HCT116 (cell line): ENCODE results near the gene SMS. TPM values are rescaled to one million over a fixed set of nuclear protein-coding genes. Genes with fewer than 3 reads are reported as not detected.

ENCODE experiments used
- ATAC-seq: fragments of 200-7000 bp; cut with Tn5 transposase; 2 replicates; pipeline ENCODE4 v1.9.1; 2020; ENCODE audit warnings: mild to moderate bottlenecking, moderate library complexity
- BruUV-seq: library from RNA; stranded (reverse); fragments of 400-500 nt; replicated peaks from 2 replicates; lab custom pipeline; 2021; lab: Mats Ljungman, UMichigan
- CTCF ChIA-PET: fragments of 300-600 bp; sonication (Branson Sonifier 250); formaldehyde crosslinking; loops from one replicate; lab custom pipeline; 2021; ENCODE audit warnings: antibody characterized with exemption; lab: Charles Lee
- POLR2A ChIA-PET: fragments of 300-600, 350-600 bp; sonication (Branson Sonifier 250); formaldehyde crosslinking; loops from one replicate; lab custom pipeline; 2021; ENCODE audit warnings: antibody characterized with exemption; lab: Charles Lee
- RAD21 ChIA-PET, 2 experiments: fragments of 300-600 bp; sonication (Branson Sonifier 250); formaldehyde crosslinking; loops; one replicate each; lab custom pipeline; 2023; ENCODE audit warnings: low total read pairs in 2 of 2; ENCODE audit not compliant: uncharacterized antibody in 2 of 2, unreplicated experiment in 2 of 2, low non-redundant PET in 1 of 2; lab: Charles Lee
- DNase-seq: peaks from one replicate; pipeline ENCODE4 v3.0.0-alpha.2; 2010; ENCODE audit warnings: low read depth, low spot score
- H2AFZ ChIP-seq: fragments of 200-600 bp; shearing (Covaris generic), sonication (generic); 2 replicates; pipeline ENCODE4 v1.6.1; 2017; ENCODE audit warnings: low read depth, mixed run types, mixed read lengths, antibody characterized with exemption, low read length; ENCODE audit not compliant: poor library complexity, severe bottlenecking
- H3K27ac ChIP-seq: 2 replicates; pipeline ENCODE4 v1.5.1; 2012; ENCODE audit warnings: low read depth, low read length
- H3K27me3 ChIP-seq: fragments of 200-600 bp; sonication (generic); 2 replicates; pipeline ENCODE4 v1.6.1; 2016; ENCODE audit warnings: mixed run types, low read length, mixed read lengths; ENCODE audit not compliant: insufficient read depth
- H3K36me3 ChIP-seq, 2 experiments: fragments of 200-500 bp in 1 of 2; fragments of 200-600 bp in 1 of 2; sonication (Bioruptor generic) in 1 of 2; sonication (generic) in 1 of 2; 2 replicates each; pipeline versions ENCODE4 v1.5.1 to v1.6.1; 2014 to 2016; ENCODE audit warnings: low read length in 2 of 2, inconsistent platforms in 1 of 2, mixed read lengths in 1 of 2, mixed run types in 1 of 2; ENCODE audit not compliant: insufficient read depth in 2 of 2, control insufficient read depth in 1 of 2
- H3K4me1 ChIP-seq, 2 experiments: fragments of 200-600 bp in 1 of 2; sonication (generic) in 1 of 2; 2 replicates each; pipeline versions ENCODE4 v1.5.1 to v1.6.1; 2012 to 2017; ENCODE audit warnings: low read length in 2 of 2, inconsistent platforms in 1 of 2, mild to moderate bottlenecking in 1 of 2, mixed read lengths in 1 of 2, mixed run types in 1 of 2, moderate library complexity in 1 of 2; ENCODE audit not compliant: insufficient read depth in 2 of 2, control insufficient read depth in 1 of 2
- H3K4me2 ChIP-seq: fragments of 200-600 bp; sonication (generic); 2 replicates; pipeline ENCODE4 v1.6.1; 2017; ENCODE audit warnings: mixed run types, low read length, mixed read lengths
- H3K4me3 ChIP-seq, 2 experiments: fragments of 200-600 bp in 1 of 2; sonication (generic) in 1 of 2; replicated peaks in 1 of 2; 2 replicates each; pipeline ENCODE4 v1.5.1; 2011 to 2016; ENCODE audit warnings: low read length in 2 of 2, control low read depth in 1 of 2, low read depth in 1 of 2, mild to moderate bottlenecking in 1 of 2, mixed read lengths in 1 of 2, mixed run types in 1 of 2
- H3K79me2 ChIP-seq: fragments of 200-600 bp; sonication (generic); 2 replicates; pipeline ENCODE4 v1.6.1; 2017; ENCODE audit warnings: mild to moderate bottlenecking, mixed run types, low read length, moderate library complexity, mixed read lengths; ENCODE audit not compliant: insufficient read depth
- H3K9ac ChIP-seq: fragments of 200-600 bp; sonication (generic); 2 replicates; pipeline ENCODE4 v1.6.1; 2016; ENCODE audit warnings: low read length, mixed read lengths
- H3K9me2 ChIP-seq: fragments of 200-600 bp; sonication (generic), shearing (Covaris generic); 2 replicates; pipeline ENCODE4 v1.6.1; 2017; ENCODE audit warnings: mixed run types, mild to moderate bottlenecking, moderate library complexity; ENCODE audit not compliant: insufficient read depth
- H3K9me3 ChIP-seq, 2 experiments: fragments of 200-500 bp in 1 of 2; fragments of 200-600 bp in 1 of 2; sonication (Bioruptor generic) in 1 of 2; sonication (generic) in 1 of 2; 2 replicates each; pipeline ENCODE4 v1.6.1; 2014 to 2017; ENCODE audit warnings: low read length in 2 of 2, mixed read lengths in 2 of 2, inconsistent platforms in 1 of 2, low read depth in 1 of 2, mild to moderate bottlenecking in 1 of 2, mixed run types in 1 of 2, moderate library complexity in 1 of 2; ENCODE audit not compliant: control insufficient read depth in 1 of 2, insufficient read depth in 1 of 2
- H4K20me1 ChIP-seq: fragments of 200-600 bp; sonication (generic), shearing (Covaris generic); 2 replicates; pipeline ENCODE4 v1.6.1; 2017; ENCODE audit warnings: mixed run types, mild to moderate bottlenecking, moderate library complexity; ENCODE audit not compliant: insufficient read depth
- ELF1 ChIP-seq: IDR thresholded peaks from 2 replicates; pipeline ENCODE4 v1.6.1; 2012; ENCODE audit warnings: low read depth, borderline replicate concordance
- EZH2 ChIP-seq: fragments of 200-600 bp; sonication (generic); IDR thresholded peaks from 2 replicates; pipeline ENCODE4 v1.6.1; 2017; ENCODE audit warnings: antibody characterized with exemption, mixed run types
- EZH2phosphoT487 ChIP-seq: fragments of 200-600 bp; IDR thresholded peaks from 2 replicates; pipeline ENCODE4 v1.6.1; 2018; ENCODE audit warnings: antibody characterized with exemption, borderline replicate concordance
- POLR2AphosphoS5 ChIP-seq: IDR thresholded peaks from 2 replicates; pipeline ENCODE4 v1.6.1; 2011; ENCODE audit warnings: mild to moderate bottlenecking, low read depth, low read length, moderate library complexity
- RAD21 ChIP-seq: IDR thresholded peaks from 2 replicates; pipeline ENCODE4 v1.6.1; 2012; ENCODE audit warnings: low read depth, mild to moderate bottlenecking
- ZNF274 ChIP-seq: fragments of 200-500 bp; sonication (Bioruptor generic); IDR thresholded peaks from 2 replicates; pipeline ENCODE4 v1.6.1; 2014; ENCODE audit warnings: mild to moderate bottlenecking, low read depth, low read length, inconsistent platforms
- intact Hi-C: fragments of 100-400 bp; cut with micrococcal nuclease; formaldehyde crosslinking; loops from 2 replicates; pipeline ENCODE4 v1.10.0; 2022
- total RNA-seq: library from RNA; stranded (reverse); gene quantifications from one replicate; pipeline ENCODE4 v1.2.1, GENCODE V29; 2021; ENCODE audit not compliant: unreplicated experiment
- TF ChIP-seq, protein P1 (sequence below), 3 experiments: fragments of 200-600 bp in 1 of 3; sonication (generic) in 1 of 3; IDR thresholded peaks in 2 of 3; conservative IDR thresholded peaks in 1 of 3; 2 replicates each; pipeline ENCODE4 v1.5.1; 2012 to 2017; ENCODE audit warnings: low read depth in 2 of 3, low read length in 2 of 3, antibody characterized with exemption in 1 of 3, borderline replicate concordance in 1 of 3, control low read depth in 1 of 3, mild to moderate bottlenecking in 1 of 3, mixed read lengths in 1 of 3, mixed run types in 1 of 3, moderate library complexity in 1 of 3; ENCODE audit not compliant: insufficient read depth in 1 of 3
- TF ChIP-seq, protein P2 (sequence below): IDR thresholded peaks from 2 replicates; pipeline ENCODE4 v1.6.1; 2011; ENCODE audit warnings: mild to moderate bottlenecking, low read length, moderate library complexity; ENCODE audit not compliant: insufficient replicate concordance; ENCODE audit errors: extremely low read depth
- TF ChIP-seq, protein P3 (sequence below): IDR thresholded peaks from 2 replicates; pipeline ENCODE4 v1.6.1; 2012; ENCODE audit warnings: low read depth

Gene SMS
- total RNA-seq, 1 experiment from 2014 or later, result 164 TPM

DNA sequence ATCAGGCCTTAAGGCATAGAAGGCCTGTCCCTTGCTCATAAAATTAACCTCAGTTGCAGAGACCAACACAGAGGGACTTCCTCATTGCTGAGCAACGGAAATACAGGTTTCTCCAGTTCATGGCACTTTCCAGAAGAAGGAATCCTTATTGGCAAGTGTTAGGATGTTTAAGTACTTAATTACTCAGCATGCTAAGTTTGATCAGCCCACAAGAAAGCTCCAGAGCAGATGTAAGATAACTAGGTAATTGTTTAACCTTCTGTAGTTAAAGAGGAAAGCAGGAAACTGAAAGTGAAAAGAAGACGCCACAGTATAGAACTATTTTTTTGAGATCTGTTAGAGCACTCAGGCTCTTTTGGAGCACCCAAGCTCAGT, 33.5 kb downstream of the SMS start:
- Histone ChIP-seq H3K9me2 (no peaks in the 10 kb centered on the region), H3K27ac (no peak overlapping the region), H3K36me3 (peaks cover 12 to 26% of the 10 kb centered on the region in 2 experiments; a peak in 2 of 4 replicates), H3K79me2 (peaks cover 42% of the 10 kb centered on the region), H4K20me1 (no peaks in the 10 kb centered on the region), H3K4me3 (no peak overlapping the region), H3K9me3 (no peaks in the 10 kb centered on the region), H3K27me3 (no peaks in the 10 kb centered on the region), H2AFZ (no peak overlapping the region)
- ATAC-seq (no peak), DNase-seq (no peak)
- no TSS peak for BruUV-seq
- intact Hi-C loops, result loop anchor here (10.0 kb wide), 1 partner anchor 1449 kb away; no protein-coding TSS in a partner anchor
- POLR2A ChIA-PET, result no interaction called here
- RAD21 ChIA-PET, result no interaction called here
- CTCF ChIA-PET, result interaction anchor here (1.6 kb wide), 1 partner anchor 11 kb away, joined by 5 read pairs; no protein-coding TSS in a partner anchor
- TF ChIP-seq EZH2phosphoT487, result no peak
- no peak for TF ChIP-seq ELF1
- no peak for TF ChIP-seq POLR2AphosphoS5
- no peak for TF ChIP-seq EZH2
- no peak for TF ChIP-seq ZNF274
- TF ChIP-seq, protein P1, sequence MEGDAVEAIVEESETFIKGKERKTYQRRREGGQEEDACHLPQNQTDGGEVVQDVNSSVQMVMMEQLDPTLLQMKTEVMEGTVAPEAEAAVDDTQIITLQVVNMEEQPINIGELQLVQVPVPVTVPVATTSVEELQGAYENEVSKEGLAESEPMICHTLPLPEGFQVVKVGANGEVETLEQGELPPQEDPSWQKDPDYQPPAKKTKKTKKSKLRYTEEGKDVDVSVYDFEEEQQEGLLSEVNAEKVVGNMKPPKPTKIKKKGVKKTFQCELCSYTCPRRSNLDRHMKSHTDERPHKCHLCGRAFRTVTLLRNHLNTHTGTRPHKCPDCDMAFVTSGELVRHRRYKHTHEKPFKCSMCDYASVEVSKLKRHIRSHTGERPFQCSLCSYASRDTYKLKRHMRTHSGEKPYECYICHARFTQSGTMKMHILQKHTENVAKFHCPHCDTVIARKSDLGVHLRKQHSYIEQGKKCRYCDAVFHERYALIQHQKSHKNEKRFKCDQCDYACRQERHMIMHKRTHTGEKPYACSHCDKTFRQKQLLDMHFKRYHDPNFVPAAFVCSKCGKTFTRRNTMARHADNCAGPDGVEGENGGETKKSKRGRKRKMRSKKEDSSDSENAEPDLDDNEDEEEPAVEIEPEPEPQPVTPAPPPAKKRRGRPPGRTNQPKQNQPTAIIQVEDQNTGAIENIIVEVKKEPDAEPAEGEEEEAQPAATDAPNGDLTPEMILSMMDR (IDR thresholded peaks at IDR 0.05 in 2 of 3, conservative IDR thresholded peaks at IDR 0.05 in 1 of 3; ENCODE audit: borderline replicate concordance in 1 of 3, insufficient read depth in 1 of 3, low read depth in 2 of 3, low read length in 2 of 3), result no peak
- TF ChIP-seq RAD21, result no peak
- TF ChIP-seq, protein P2, sequence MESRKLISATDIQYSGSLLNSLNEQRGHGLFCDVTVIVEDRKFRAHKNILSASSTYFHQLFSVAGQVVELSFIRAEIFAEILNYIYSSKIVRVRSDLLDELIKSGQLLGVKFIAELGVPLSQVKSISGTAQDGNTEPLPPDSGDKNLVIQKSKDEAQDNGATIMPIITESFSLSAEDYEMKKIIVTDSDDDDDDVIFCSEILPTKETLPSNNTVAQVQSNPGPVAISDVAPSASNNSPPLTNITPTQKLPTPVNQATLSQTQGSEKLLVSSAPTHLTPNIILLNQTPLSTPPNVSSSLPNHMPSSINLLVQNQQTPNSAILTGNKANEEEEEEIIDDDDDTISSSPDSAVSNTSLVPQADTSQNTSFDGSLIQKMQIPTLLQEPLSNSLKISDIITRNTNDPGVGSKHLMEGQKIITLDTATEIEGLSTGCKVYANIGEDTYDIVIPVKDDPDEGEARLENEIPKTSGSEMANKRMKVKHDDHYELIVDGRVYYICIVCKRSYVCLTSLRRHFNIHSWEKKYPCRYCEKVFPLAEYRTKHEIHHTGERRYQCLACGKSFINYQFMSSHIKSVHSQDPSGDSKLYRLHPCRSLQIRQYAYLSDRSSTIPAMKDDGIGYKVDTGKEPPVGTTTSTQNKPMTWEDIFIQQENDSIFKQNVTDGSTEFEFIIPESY, result no peak
- TF ChIP-seq, protein P3, sequence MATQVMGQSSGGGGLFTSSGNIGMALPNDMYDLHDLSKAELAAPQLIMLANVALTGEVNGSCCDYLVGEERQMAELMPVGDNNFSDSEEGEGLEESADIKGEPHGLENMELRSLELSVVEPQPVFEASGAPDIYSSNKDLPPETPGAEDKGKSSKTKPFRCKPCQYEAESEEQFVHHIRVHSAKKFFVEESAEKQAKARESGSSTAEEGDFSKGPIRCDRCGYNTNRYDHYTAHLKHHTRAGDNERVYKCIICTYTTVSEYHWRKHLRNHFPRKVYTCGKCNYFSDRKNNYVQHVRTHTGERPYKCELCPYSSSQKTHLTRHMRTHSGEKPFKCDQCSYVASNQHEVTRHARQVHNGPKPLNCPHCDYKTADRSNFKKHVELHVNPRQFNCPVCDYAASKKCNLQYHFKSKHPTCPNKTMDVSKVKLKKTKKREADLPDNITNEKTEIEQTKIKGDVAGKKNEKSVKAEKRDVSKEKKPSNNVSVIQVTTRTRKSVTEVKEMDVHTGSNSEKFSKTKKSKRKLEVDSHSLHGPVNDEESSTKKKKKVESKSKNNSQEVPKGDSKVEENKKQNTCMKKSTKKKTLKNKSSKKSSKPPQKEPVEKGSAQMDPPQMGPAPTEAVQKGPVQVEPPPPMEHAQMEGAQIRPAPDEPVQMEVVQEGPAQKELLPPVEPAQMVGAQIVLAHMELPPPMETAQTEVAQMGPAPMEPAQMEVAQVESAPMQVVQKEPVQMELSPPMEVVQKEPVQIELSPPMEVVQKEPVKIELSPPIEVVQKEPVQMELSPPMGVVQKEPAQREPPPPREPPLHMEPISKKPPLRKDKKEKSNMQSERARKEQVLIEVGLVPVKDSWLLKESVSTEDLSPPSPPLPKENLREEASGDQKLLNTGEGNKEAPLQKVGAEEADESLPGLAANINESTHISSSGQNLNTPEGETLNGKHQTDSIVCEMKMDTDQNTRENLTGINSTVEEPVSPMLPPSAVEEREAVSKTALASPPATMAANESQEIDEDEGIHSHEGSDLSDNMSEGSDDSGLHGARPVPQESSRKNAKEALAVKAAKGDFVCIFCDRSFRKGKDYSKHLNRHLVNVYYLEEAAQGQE, result no peak
- TF ChIP-seq, all 23 proteins: peak for 0
- Histone ChIP-seq H3K9ac (no peak overlapping the region), H3K4me2 (no peak overlapping the region), H3K4me1 (no peaks in the 10 kb centered on the region)
